K562 (cell line): Measurements from ENCODE around the gene KRTAP10-6. TPM values are rescaled to one million over a fixed set of nuclear protein-coding genes. Genes with fewer than 3 reads are reported as not detected.

Experiments used
- ATAC-seq: fragments of 200-7000 bp; cut with Tn5 transposase; 3 replicates; pipeline ENCODE4 v1.9.1; 2020; ENCODE audit warnings: moderate library complexity
- BruUV-seq: library from RNA; stranded (reverse); fragments of 400-500 nt; replicated peaks from 2 replicates; lab custom pipeline; 2021; lab: Mats Ljungman, UMichigan
- CTCF ChIA-PET: fragments of 300-600 bp; formaldehyde crosslinking; extraction: SDS; loops from one replicate; lab custom pipeline; 2021; ENCODE audit warnings: low intra/inter-chr PET ratio; lab: Yijun Ruan, JAX
- POLR2A ChIA-PET: fragments of 300-600, 350-650 bp; sonication (Branson Sonifier 250); formaldehyde crosslinking; extraction: SDS; loops from one replicate; lab custom pipeline; 2021; ENCODE audit warnings: antibody characterized with exemption, inconsistent platforms; lab: Yijun Ruan, JAX
- DNase-seq, 4 experiments: peaks; one replicate each; pipeline versions ENCODE4 v3.0.0 to v3.0.0-alpha.2; 2011 to 2018; ENCODE audit warnings: low spot score in 3 of 4, mixed read lengths in 3 of 4; ENCODE audit errors: extremely low read depth in 1 of 4
- FAIRE-seq: peaks from 2 replicates; lab custom pipeline; 2011; peaks lifted over from hg19 to GRCh38; lab: Jason Lieb, UNC
- H2AFZ ChIP-seq: 2 replicates; pipeline ENCODE4 v1.6.0; 2011; ENCODE audit warnings: low read depth, low read length, control low read depth, inconsistent platforms
- H3K27ac ChIP-seq: fragments of 200-600 bp; 3 replicates; pipeline ENCODE4 v1.8.0; 2011; ENCODE audit warnings: low read depth, mild to moderate bottlenecking, control low read depth, inconsistent platforms, low read length, moderate library complexity, mixed read lengths; ENCODE audit errors: extremely low read depth
- H3K27me3 ChIP-seq, 2 experiments: fragments of 300-600 bp in 1 of 2; 2 replicates in 1 of 2; 3 replicates in 1 of 2; pipeline versions ENCODE4 v1.6.0 to v1.8.0; 2011; ENCODE audit warnings: inconsistent platforms in 2 of 2, low read length in 2 of 2, mild to moderate bottlenecking in 1 of 2, mixed read lengths in 1 of 2, moderate library complexity in 1 of 2; ENCODE audit not compliant: control insufficient read depth in 2 of 2, insufficient read depth in 2 of 2
- H3K36me3 ChIP-seq: fragments of 300-600 bp; 3 replicates; pipeline ENCODE4 v1.8.0; 2011; ENCODE audit warnings: mild to moderate bottlenecking, low read length, inconsistent platforms; ENCODE audit not compliant: control insufficient read depth, insufficient read depth
- H3K4me1 ChIP-seq, 2 experiments: fragments of 200-600 bp in 1 of 2; replicated peaks in 1 of 2; 2 replicates in 1 of 2; 3 replicates in 1 of 2; pipeline versions ENCODE4 v1.5.1 to v1.8.0; 2011; ENCODE audit warnings: inconsistent platforms in 2 of 2, low read length in 2 of 2, mild to moderate bottlenecking in 1 of 2, mixed read lengths in 1 of 2, moderate library complexity in 1 of 2; ENCODE audit not compliant: control insufficient read depth in 2 of 2, insufficient read depth in 2 of 2
- H3K4me2 ChIP-seq: 2 replicates; pipeline ENCODE4 v1.6.1; 2011; ENCODE audit warnings: low read length, control low read depth, inconsistent platforms, mixed read lengths; ENCODE audit not compliant: insufficient read depth
- H3K4me3 ChIP-seq: fragments of 200-600 bp; sonication (generic), shearing (Covaris generic); 2 replicates; pipeline ENCODE4 v1.5.1; 2016; ENCODE audit warnings: control low read depth, inconsistent platforms
- H3K79me2 ChIP-seq: fragments of 200-600 bp; 3 replicates; pipeline ENCODE4 v1.8.0; 2011; ENCODE audit warnings: low read length, inconsistent platforms; ENCODE audit not compliant: control insufficient read depth, insufficient read depth
- H3K9ac ChIP-seq, 2 experiments: 2 replicates each; pipeline versions ENCODE4 v1.6.0 to v1.6.1; 2011; ENCODE audit warnings: low read depth in 2 of 2, low read length in 2 of 2, control low read depth in 1 of 2, inconsistent platforms in 1 of 2, mild to moderate bottlenecking in 1 of 2, mixed read lengths in 1 of 2; ENCODE audit not compliant: insufficient read depth in 1 of 2
- H3K9me1 ChIP-seq: one replicate; pipeline ENCODE4 v1.6.0; 2011; ENCODE audit warnings: inconsistent platforms, mild to moderate bottlenecking, low read length, moderate library complexity; ENCODE audit not compliant: control insufficient read depth, insufficient read depth
- H3K9me3 ChIP-seq: replicated peaks from 2 replicates; pipeline ENCODE4 v1.5.1; 2011; ENCODE audit warnings: low read depth, low read length, inconsistent platforms; ENCODE audit not compliant: control insufficient read depth, insufficient read depth
- H4K20me1 ChIP-seq: replicated peaks from 2 replicates; pipeline ENCODE4 v1.6.1; 2011; ENCODE audit warnings: low read length, inconsistent platforms, mixed read lengths; ENCODE audit not compliant: control insufficient read depth, insufficient read depth
- BRCA1 ChIP-seq, 2 experiments: fragments of 450-650 bp in 1 of 2; sonication (generic) in 1 of 2; formaldehyde crosslinking in 1 of 2; IDR thresholded peaks; 2 replicates each; pipeline versions ENCODE4 v1.5.0 to v1.6.1; 2017 to 2020; ENCODE audit warnings: mild to moderate bottlenecking in 1 of 2, missing genetic modification reagents in 1 of 2
- DEAF1 ChIP-seq: fragments of 450-650 bp; formaldehyde crosslinking; IDR thresholded peaks from 2 replicates; pipeline ENCODE4 v1.4.0; 2020; ENCODE audit warnings: mild to moderate bottlenecking, moderate library complexity
- FOSL1 ChIP-seq: fragments of 200-800 bp; sonication (Bioruptor generic); conservative IDR thresholded peaks from 2 replicates; pipeline ENCODE4 v1.6.1; 2016; ENCODE audit warnings: missing genetic modification characterization, missing compliant biosample characterization
- FOXP1 ChIP-seq: sonication (generic); formaldehyde crosslinking; IDR thresholded peaks from 2 replicates; pipeline ENCODE4 v1.8.0; 2022; ENCODE audit warnings: mild to moderate bottlenecking, missing genetic modification reagents
- GATAD2A ChIP-seq: fragments of 450-650 bp; IDR thresholded peaks from 2 replicates; pipeline ENCODE4 v1.6.1; 2017
- MBD2 ChIP-seq: sonication (generic); IDR thresholded peaks from 2 replicates; pipeline ENCODE4 v1.6.1; 2016; ENCODE audit warnings: low read depth, borderline replicate concordance
- PBX2 ChIP-seq, 2 experiments: IDR thresholded peaks in 1 of 2; conservative IDR thresholded peaks in 1 of 2; 2 replicates each; pipeline ENCODE4 v1.6.1; 2016; ENCODE audit warnings: low read depth in 2 of 2, mild to moderate bottlenecking in 1 of 2, missing compliant biosample characterization in 1 of 2, missing genetic modification characterization in 1 of 2, moderate library complexity in 1 of 2
- TBL1XR1 ChIP-seq, 2 experiments: IDR thresholded peaks; 2 replicates each; pipeline ENCODE4 v1.6.1; 2012; ENCODE audit warnings: improper control_type of control experiment in 2 of 2, low read length in 2 of 2, mild to moderate bottlenecking in 1 of 2
- USF2 ChIP-seq: sonication (generic); formaldehyde crosslinking; IDR thresholded peaks from 2 replicates; pipeline ENCODE4 v1.5.0; 2020; ENCODE audit warnings: missing genetic modification reagents
- ZBTB33 ChIP-seq: sonication (generic); formaldehyde crosslinking; IDR thresholded peaks from 2 replicates; pipeline ENCODE4 v1.8.1; 2023; ENCODE audit warnings: mild to moderate bottlenecking, missing genetic modification reagents
- ZNF146 ChIP-seq: IDR thresholded peaks from one replicate; pipeline ENCODE4 v1.6.1; 2018; ENCODE audit warnings: missing compliant biosample characterization; ENCODE audit not compliant: unreplicated experiment
- ZNF280B ChIP-seq: fragments of 250-450 bp; sonication (Bioruptor Pico); IDR thresholded peaks from 2 replicates; pipeline ENCODE4 v1.5.1; 2021; ENCODE audit warnings: mild to moderate bottlenecking
- ZNF551 ChIP-seq: fragments of 250-450 bp; sonication (Bioruptor Pico); IDR thresholded peaks from 2 replicates; pipeline ENCODE4 v1.5.0; 2021; ENCODE audit warnings: mild to moderate bottlenecking, moderate library complexity
- ZNF668 ChIP-seq: fragments of 250-450 bp; sonication (Bioruptor Pico); IDR thresholded peaks from 2 replicates; pipeline ENCODE4 v1.8.0; 2022; ENCODE audit warnings: mild to moderate bottlenecking, inconsistent platforms
- WGBS: fragments of 100-300 bp; shearing (Covaris generic); methylation state at CpG from one replicate; pipeline ENCODE4 v1.1.6; 2016; ENCODE audit warnings: low coverage, mixed read lengths; ENCODE audit not compliant: insufficient coverage; ENCODE audit errors: missing lambda C conversion rate; 5-methylcytosine and 5-hydroxymethylcytosine counted together
- in situ Hi-C: fragments of 300-500 bp; cut with MboI; formaldehyde crosslinking; loops from 4 replicates; pipeline ENCODE4 v1.15.0; 2018; ENCODE audit warnings: inconsistent platforms, mixed read lengths
- intact Hi-C: fragments of 100-400 bp; cut with micrococcal nuclease; formaldehyde crosslinking; loops from 2 replicates; pipeline ENCODE4 v1.14.2; 2022
- polyA plus RNA-seq, 8 experiments: library from polyadenylated mRNA; depleted of rRNA in 4 of 8; stranded (reverse) in 5 of 8; unstranded in 3 of 8; fragments of >200 nt; fragmentation: Nextera tagmentation in 2 of 8; fragmentation: Illumina TruSeq in 1 of 8; extraction: Ambion mirVana in 2 of 8; extraction: Trizol in 1 of 8; gene quantifications; 2 replicates each; pipeline versions ENCODE4 v1.2.1 to v1.2.3, GENCODE V29; 2011 to 2014; ENCODE audit warnings: inconsistent platforms in 1 of 8, missing spikeins in 1 of 8
- total RNA-seq, 7 experiments: library from RNA; depleted of rRNA in 6 of 7; stranded (reverse); fragments of >200 nt in 6 of 7; fragmentation: Illumina TruSeq in 2 of 7; extraction: Trizol in 2 of 7; gene quantifications; 2 replicates each; pipeline versions ENCODE4 v1.2.1 to v1.2.3, GENCODE V29; 2011 to 2021; ENCODE audit warnings: low replicate concordance in 1 of 7

The KRTAP10-6 gene
- total and polyA plus RNA-seq, 9 of the 15 experiments (the other 6 are each of a cell fraction or from before 2014, with no cell fraction given), result not detected

- ChIA-PET POLR2A (interaction anchor here (1.1 kb wide), 1 partner anchor 10 kb away, joined by 3 read pairs; no protein-coding TSS in a partner anchor), CTCF (no interaction called here)
- intact Hi-C loops, result no loop called here
Measured at GRCh38 chr21:44550807-44551206, 41.5 kb downstream of the KRTAP10-6 start.

More at GRCh38 chr21:44550807-44551206, 41.5 kb downstream of the KRTAP10-6 start:
- 0% methylated on average over 10 of the region's 10 CpGs for WGBS
- ATAC-seq, result no peak
- Histone ChIP-seq H3K4me3 (no peak overlapping the region), H3K27me3 (peaks cover 33 to 54% of the 10 kb centered on the region in 2 experiments), H3K9me3 (no peaks in the 10 kb centered on the region), H3K9ac (no peak overlapping the region; a peak in 1 of 4 replicates), H3K4me1 (peaks cover 0 to 4% of the 10 kb centered on the region in 2 experiments; a peak in 1 of 5 replicates), H3K4me2 (no peak overlapping the region), H4K20me1 (no peaks in the 10 kb centered on the region), H3K9me1 (no peaks in the 10 kb centered on the region), H2AFZ (no peak overlapping the region), H3K36me3 (no peaks in the 10 kb centered on the region), H3K79me2 (no peaks in the 10 kb centered on the region), H3K27ac (no peak overlapping the region)
- DNase-seq, result no peak
- TF ChIP-seq FOXP1 (no peak), USF2 (no peak), ZNF668 (CRISPR knock-in tag) (no peak), ZNF280B (CRISPR knock-in tag) (no peak), MBD2 (no peak), DEAF1 (CRISPR knock-in tag) (no peak), ZBTB33 (CRISPR knock-in tag) (no peak), ZNF146 (no peak), GATAD2A (no peak), FOSL1 (tag) (no peak), ZNF551 (CRISPR knock-in tag) (no peak), TBL1XR1 (IDR thresholded peaks at IDR 0.05; ENCODE audit: low read length in 2 of 2) (no peak), PBX2 (CRISPR knock-in tag; IDR thresholded peaks at IDR 0.05; ENCODE audit: low read depth) (no peak), PBX2 (tag; conservative IDR thresholded peaks at IDR 0.05; ENCODE audit: low read depth) (no peak), BRCA1 (IDR thresholded peaks at IDR 0.05) (no peak), BRCA1 (CRISPR knock-in tag; IDR thresholded peaks at IDR 0.05) (no peak)
- BruUV-seq, result no TSS peak
- in situ Hi-C loops, result no loop called here
- FAIRE-seq, result no peak
